GM21528 (cell line): ENCODE data around the gene SCIMP.
"Not testable (repeated sequence)": the region's sequence is repeated elsewhere in the genome, so short reads cannot be mapped to it uniquely, and the experiment has no call there.

Experiments used
- ATAC-seq: cut with Tn5 transposase; IDR thresholded peaks from one replicate; pipeline ENCODE4 v1.9.1; 2021; ENCODE audit warnings: mild to moderate bottlenecking, moderate library complexity; ENCODE audit not compliant: unreplicated experiment, low FRiP score

The SCIMP gene

GRCh38 chr17:5194346-5194745 lies 40.3 kb downstream of the SCIMP start:
- no peak for ATAC-seq

DNA sequence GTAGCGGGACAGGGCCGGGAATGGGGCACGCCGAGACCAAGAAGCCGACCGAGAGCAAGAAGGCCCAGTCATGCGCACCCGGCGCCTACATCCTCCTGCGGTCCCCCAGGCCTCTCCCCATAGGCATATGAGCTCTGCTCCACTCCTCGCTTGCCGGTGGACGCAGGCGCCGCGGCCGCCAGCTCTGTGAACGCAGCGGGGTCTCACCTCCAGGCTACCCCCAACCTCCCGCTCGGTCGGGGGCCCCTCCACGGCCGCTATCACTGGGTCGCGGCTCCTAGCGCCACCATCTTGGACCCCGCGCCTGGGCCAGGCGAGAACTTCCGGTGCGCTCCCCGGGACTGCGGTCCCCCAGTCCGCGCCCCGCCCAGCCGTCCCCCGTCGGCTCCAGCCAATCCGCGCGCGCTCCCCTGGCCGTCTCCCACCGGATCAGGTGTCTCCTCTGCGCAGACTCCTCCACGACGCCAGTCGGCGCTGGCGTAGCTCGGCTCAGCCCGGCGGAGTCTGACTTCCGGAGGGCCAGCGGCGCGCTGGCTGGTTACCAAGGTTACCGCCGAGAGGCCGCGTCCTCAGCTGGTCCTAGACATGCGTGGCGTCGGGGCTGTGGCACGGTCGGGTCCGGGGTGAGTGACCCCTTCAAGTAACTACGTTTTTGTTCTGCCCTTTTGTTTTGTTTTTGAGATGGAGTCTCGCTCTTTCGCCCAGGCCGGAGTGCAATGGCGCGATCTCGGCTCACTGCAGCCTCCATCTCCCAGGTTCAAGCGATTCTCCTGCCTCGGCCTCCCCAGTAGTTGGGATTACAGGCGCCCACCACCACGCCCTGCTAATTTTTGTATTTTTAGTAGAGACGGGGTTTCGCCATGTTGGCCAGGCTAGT lies 42.9 kb downstream of the SCIMP start, which contains the start of gene ZNF594:
TSS of gene ZNF594 (minus strand) at position 328 of the 877 bp plus-strand sequence. CDS start 7,612 bp downstream, outside the sequence.
- ATAC-seq, result peak; percentile 88

DNA sequence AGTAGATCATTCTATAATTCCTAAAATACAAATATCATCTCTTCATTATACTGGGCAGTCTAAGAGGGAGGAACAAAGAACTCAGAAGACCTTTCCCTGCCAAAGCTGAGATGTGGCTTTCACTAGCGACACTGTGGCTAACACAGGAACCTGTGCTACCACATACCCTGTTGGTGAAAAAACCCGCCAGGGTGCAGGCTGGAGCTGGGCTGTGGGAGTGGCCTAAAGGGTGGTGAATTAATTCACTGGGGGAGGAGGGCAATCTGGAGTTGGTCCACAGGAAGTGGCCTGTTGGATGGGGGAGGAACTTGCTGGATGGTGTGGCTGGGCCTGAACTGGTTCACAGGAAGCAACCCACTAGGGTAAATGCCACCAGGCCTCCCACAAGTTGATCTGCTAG lies 50.4 kb downstream of the SCIMP start:
- ATAC-seq, result no peak

DNA sequence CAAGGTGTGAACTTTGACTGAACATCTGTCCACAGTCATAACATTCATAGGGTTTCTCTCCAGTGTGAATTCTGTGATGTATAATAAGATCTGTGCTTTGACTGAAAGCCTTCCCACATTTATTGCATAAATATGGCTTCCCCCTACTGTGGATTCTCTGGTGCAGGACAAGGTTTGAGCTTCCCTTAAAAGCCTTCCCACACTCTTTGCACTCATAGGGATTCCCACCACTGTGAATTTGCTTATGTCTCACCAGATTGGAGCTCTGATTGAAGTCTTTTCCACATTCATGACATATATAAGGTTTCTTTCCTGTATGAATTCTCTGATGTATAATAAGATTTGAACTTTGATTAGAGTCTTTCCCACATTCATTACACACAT lies 51.3 kb downstream of the SCIMP start:
- no peak for ATAC-seq

DNA sequence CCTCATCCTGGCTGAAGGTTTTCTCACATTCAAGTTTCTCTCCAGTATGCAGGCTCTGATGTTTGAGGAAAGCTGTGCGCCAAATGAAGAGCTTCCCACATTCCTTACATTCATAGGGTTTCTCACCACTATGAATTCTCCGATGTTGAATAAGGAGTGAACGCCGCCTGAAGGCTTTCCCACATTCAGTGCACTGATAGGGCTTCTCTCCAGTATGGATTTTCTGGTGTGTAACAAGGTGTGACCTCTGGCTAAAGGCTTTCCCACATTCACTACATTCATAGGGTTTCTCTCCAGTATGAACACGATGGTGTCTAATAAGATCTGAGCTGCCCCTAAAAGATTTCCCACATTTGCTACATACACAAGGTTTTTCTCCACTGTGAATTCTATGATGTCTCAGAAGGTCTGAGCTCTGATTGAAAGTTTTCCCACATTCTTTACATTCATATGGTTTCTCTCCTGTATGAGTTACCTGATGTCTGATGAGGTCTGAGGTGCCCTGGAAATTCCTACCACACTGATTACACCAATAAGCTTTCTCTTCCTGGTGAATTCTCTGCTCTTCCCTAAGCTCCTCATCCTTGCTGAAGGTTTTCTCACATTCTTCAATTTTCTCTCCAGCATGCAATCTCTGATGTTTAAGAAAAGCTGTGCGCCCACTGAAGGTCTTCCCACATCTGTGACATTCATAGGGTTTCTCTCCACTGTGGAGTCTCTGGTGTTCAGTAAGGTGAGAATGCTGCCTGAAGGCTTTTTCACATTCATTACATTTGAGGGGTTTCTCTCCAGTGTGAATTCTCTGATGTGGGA lies 51.9 kb downstream of the SCIMP start:
- ATAC-seq, result no peak

DNA sequence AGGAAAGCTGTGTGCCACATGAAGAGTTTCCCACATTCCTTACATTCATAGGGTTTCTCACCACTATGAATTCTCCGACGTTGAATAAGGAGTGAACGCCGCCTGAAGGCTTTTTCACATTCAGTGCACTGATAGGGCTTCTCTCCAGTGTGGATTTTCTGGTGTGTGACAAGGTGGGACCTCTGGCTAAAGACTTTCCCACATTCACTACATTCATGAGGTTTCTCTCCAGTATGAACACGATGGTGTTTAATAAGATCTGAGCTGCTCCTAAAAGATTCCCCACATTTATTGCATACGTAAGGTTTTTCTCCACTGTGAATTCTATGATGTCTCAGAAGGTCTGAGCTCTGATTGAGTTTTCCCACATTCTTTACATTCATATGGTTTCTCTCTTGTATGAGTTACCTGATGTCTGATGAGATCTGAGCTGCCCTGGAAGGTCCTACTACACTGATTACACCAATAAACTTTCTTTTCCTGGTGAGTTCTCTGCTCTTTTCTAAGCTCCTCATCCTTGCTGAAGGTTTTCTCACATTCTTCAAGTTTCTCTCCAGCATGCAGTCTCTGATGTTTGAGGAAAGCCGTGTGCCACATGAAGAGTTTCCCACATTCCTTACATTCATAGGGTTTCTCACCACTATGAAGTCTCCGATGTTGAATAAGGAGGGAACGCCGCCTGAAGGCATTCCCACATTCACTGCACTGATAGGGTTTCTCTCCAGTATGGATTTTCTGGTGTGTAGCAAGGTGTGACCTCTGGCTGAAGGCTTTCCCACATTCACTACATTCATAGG lies 53.0 kb downstream of the SCIMP start:
- no peak for ATAC-seq

DNA sequence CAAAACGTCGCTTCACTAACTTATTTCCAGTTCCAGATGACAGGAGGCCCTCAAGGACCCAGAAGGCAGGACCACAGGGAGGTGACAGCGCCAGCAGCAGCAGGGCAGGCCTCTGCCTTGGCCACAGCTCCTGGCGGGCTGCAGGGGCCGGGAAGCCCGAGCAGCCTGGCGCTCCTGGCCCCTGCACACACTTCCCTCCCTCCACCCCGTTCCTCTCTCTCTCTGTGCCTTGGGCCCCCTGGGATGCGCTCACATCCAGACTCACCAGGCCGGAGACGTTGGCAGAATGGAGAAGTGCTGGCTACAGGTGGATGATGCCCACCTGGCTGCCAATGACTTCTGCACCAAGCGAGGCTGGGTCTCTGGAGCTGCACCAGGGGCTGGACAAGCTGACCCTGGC lies 55.7 kb downstream of the SCIMP start:
- no peak for ATAC-seq

DNA sequence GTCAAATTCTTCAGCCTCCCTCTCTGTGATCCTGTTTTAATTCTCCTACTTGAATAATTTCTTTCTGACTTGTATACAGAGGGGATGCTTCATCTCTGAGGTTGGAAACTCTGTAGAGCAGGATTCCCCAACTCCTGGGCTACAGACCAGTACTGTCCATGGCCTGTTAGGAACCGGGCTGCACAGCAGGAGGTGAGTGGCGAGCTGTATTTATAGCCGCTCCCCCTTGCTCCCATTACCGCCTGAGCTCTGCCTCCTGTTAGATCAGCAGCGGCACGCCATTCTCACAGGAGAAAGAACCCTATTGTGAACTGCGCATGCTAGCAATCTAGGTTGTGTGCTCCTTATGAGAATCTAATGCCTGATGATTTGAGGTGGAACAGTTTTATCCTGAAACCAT lies 59.6 kb downstream of the SCIMP start:
- ATAC-seq, result not testable (repeated sequence)

DNA sequence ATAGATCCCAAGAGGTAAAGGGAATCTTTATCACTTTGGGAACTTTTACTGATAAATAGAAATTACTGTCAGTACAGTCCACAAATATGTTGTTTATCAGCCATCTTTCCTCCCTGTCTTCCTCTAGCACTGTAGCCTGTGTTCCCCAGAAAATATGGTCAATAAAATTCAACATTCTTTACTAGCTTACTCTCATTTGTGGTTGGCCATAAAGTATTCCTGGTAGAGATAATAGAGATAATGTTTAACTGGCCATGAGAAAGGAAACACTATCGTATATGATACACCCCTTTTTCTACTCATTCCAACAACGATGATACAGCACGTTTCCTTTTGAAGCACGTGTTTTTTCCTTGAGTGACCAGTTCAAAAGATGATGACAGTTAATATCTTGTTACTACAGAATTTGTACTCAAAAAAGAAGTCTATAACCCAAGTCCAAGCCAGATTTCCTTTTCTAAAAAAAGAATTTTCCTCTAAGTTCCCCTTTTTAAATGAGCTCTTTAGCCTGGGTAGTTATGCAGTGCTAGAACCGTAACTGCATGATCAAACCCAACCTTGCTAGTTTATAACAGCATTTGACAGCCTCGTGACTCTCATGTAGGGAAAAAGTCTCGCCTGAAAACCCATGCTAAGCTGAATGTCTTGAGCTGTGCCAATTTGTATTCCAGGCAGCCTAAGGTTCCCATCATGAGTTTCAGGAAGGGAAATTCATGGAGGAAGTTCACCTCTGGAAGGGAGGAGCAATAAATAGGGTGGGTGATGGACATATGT lies 68.7 kb downstream of the SCIMP start:
- ATAC-seq, result not testable (repeated sequence)

DNA sequence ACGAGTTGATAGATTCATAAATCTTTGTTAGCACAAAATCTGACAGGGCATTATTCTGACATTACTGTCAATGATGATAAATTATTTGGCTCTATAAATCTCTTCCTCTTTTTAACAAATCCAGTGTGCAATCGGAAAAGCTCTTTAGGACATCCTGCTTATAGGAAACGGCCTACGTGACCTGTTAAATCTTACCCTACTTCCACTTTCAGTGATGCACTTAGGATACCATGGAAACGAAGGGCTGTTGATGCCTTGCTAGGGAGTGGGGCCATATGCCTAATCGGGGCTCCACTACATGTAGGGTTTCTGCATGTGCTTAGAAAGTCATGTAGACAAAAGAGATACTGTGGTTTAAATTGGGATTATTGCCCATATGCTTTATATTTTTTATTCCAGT lies 70.2 kb downstream of the SCIMP start:
- no peak for ATAC-seq

GRCh38 chr17:5161793-5162192 lies 72.9 kb downstream of the SCIMP start:
- not testable (repeated sequence) for ATAC-seq

DNA sequence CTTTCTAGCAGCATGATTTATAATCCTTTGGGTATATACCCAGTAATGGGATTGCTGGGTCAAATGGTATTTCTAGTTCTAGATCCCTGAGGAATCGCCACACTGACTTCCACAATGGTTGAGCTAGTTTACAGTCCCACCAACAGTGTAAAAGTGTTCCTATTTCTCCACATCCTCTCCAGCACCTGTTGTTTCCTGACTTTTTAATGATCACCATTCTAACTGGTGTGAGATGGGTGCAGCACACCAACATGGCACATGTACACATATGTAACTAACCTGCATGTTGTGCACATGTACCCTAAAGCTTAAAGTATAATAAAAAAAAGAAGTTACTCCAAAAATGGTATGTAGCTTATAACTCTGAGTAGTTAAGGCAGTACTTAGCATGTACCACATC lies 74.0 kb downstream of the SCIMP start:
- ATAC-seq, result not testable (repeated sequence)
